Measurements from ENCODE around the gene ZNF74.
A peak's percentile ranks its signal among the peaks of the same experiment; 100 is the strongest.
"Not testable (repeated sequence)": the region's sequence is repeated elsewhere in the genome, so short reads cannot be mapped to it uniquely, and the experiment has no call there.

Gene ZNF74

DNA sequence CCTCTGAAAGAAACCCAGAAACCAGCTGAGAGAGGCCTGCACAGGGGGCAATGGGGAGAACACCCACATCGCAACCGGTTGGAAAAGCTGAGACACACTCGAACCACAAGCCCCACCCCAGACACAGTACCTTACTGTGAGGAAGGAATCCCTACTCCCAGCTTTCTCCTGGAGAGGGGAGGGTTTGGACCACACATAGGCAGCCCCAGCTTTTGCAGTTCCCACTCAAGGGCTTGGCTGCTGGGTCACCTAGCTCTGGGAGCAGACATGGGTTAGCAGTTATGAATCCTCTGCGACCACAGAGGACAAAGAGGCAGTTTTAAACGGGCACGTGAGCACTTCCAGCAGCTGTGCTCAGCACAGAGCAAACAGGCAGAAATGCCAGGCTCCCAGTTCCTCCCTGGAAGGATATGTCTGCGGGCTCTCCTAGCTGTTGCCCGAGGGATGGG is 21.5 kb upstream of the ZNF74 start:
- not testable (repeated sequence) for FAIRE-seq; DNase-seq (ENCODE audit: insufficient read length)

DNA sequence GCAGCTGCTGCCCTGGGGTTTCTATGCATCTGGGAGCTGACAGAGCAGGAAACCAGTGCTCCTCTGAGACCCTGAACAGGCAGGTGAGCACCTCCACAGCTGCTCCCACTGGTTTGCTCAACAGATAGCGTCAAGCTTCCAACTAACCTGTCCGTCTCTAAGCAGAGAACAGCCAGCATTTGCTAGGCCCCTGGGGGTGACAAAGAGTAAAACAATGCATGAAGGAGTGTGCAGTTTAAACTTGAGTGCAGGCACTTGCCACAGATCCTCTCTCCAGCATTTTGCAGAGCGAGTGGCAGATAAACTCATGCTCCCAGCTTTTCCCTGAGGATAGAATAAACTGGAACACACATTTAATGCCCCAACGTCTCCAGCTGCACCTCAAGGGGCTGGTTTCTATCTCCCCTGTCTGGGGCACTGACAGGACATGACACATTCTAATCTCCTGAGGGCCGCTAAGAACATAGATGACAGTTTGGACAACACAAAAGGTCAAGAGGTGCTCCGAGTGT is 20.7 kb upstream of the ZNF74 start:
- DNase-seq (ENCODE audit: insufficient read length); FAIRE-seq: not testable (repeated sequence)

DNA sequence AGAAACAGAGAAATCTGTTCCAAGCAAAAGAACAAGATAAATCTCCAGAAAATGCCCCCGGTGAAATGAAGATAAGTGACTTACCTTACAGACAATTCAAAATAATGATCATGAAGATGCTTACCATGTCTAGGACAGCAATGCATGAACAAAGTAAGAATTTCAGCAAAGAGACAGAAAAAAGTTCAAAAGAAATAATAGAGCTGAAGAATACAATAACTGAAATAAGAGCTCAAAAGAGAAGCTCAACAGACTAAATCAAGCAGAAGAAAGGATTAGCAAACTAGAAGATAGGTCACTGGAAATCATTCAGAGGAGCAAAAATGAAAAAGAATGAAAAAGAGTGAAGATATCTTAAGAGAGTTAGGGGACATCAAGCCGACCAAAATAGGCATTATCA is 19.8 kb upstream of the ZNF74 start:
- FAIRE-seq; DNase-seq (ENCODE audit: insufficient read length): not testable (repeated sequence)

DNA sequence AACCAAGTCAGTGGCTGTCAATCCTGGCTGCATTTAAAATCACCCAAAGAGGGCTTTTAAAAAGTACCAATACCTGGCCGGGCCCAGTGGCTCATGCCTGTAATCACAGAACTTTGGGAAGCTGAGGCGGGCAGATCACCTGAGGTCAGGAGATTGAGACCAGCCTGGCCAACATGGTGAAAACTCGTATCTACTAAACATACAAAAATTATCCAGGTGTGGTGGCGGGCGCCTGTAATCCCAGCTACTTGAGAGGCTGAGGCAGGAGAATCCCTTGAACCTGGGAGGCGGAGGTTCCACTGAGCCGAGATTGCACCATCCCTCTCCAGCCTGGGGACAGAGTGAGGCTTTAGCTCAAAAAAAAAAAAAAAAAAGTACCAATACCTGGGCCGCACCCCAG is 17.7 kb upstream of the ZNF74 start:
- DNase-seq (ENCODE audit: insufficient read length); FAIRE-seq: not testable (repeated sequence)

DNA sequence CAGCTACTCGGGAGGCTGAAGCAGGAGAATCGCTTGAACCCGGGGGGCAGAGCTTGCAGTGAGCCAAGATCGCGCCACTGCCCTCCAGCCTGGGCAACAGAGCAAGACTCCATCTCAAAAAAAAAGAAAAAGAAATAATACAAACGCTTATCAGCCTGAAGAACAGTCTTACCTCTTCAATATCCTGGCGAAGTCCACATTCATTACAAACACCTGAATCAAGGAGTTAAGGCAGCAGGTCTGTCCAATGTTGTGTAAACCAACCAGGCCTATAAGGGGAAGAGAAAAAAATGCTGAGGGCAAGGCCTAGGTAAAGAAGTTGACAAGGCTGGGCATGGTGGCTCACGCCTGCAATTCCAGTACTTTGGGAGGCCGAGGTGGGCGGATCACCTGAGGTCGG is 17.0 kb upstream of the ZNF74 start:
- FAIRE-seq; DNase-seq (ENCODE audit: insufficient read length): not testable (repeated sequence)

DNA sequence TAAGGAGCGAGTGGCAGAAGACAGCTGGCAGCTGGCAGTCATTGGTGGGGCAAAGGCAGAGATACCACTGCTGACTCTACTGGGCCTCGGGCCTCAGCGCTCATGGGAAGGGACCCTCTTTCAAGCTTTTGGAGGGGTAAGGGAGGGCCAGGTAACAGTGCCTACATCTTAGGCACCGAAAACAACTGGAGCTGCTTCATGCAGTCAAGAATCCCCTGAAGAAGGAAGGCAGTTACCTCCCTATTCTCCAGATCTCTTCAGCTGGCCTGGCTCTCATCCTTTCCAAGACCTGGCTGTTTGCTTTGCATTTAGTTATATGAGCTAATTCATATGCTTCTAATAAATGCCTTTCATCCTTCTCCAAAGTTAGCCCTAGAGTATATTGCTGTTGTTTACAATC is 15.8 kb upstream of the ZNF74 start:
- FAIRE-seq (no peak), DNase-seq (ENCODE audit: insufficient read length) (no peak)
- TF ChIP-seq POLR2A (IDR thresholded peaks at IDR 0.05; ENCODE audit: low read depth, low read length) (no peak), POLR2AphosphoS5 (IDR thresholded peaks at IDR 0.05; ENCODE audit: low read depth, low read length) (no peak), TAF1 (IDR thresholded peaks at IDR 0.05; ENCODE audit: borderline replicate concordance, low read depth, low read length) (no peak)

DNA sequence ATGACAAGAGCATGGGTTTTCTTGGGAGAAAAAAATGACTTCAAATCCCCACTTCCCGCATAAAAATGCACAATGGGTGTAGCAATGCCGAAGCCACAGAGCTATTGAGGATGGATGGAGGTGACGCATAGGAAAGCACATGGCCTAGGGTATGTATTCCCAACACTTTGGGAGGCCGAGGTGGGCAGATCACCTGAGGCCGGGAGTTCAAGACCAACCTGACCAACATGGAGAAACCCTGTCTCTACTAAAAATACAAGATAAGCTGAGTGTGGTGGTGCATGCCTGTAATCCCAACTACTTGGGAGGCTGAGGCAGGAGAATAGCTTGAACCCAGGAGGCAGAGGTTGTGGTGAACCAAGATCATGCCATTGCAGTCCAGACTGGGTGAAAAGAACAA is 15.3 kb upstream of the ZNF74 start:
- DNase-seq (ENCODE audit: insufficient read length); FAIRE-seq: not testable (repeated sequence)

DNA sequence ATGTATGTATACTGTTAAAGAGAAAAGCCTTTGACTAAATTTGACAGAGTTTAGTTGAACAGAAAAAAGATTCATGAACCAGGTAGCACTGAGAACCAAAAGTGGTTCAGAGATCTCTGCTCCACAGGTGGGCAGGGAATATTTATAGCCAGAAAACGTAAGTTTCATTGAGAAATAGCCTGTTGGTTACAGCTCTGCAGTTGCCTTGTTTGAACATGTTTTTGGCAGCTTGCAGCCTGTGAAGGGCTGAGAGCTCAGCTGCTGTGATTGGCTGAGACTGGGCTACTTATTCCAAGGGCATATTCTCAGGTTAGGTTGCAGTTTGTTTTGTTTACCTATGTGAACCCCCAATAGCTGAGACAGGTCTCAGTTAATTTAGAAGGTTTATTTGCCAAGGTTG is 13.5 kb upstream of the ZNF74 start:
- TF ChIP-seq POLR2AphosphoS5 (IDR thresholded peaks at IDR 0.05; ENCODE audit: low read depth, low read length) (no peak), TAF1 (IDR thresholded peaks at IDR 0.05; ENCODE audit: borderline replicate concordance, low read depth, low read length) (no peak), POLR2A (IDR thresholded peaks at IDR 0.05; ENCODE audit: low read depth, low read length) (no peak)
- FAIRE-seq, result no peak
- DNase-seq (ENCODE audit: insufficient read length), result no peak

DNA sequence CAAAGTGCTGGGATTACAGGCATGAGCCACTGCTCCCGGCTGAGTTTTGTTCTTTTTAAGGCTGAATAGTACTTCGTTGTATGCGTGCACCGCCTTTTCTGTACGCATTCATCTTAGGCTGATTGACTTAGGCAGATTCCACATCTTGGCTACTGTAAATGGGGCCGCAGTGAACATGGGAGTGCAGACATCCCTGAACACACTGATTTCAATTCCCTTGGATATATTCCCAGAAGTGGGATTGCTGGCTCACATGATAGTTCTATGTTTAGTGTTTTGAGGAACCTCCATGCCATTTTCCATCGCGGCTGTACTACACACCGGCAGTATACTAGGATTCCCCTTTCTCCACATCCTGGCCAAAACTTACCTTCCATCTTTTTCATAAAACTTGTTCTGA is 10.4 kb upstream of the ZNF74 start:
- no peak for TF ChIP-seq TAF1 (IDR thresholded peaks at IDR 0.05; ENCODE audit: borderline replicate concordance, low read depth, low read length)
- no peak for TF ChIP-seq POLR2A (IDR thresholded peaks at IDR 0.05; ENCODE audit: low read depth, low read length)
- FAIRE-seq, result peak; percentile 14
- DNase-seq (ENCODE audit: insufficient read length), result no peak

DNA sequence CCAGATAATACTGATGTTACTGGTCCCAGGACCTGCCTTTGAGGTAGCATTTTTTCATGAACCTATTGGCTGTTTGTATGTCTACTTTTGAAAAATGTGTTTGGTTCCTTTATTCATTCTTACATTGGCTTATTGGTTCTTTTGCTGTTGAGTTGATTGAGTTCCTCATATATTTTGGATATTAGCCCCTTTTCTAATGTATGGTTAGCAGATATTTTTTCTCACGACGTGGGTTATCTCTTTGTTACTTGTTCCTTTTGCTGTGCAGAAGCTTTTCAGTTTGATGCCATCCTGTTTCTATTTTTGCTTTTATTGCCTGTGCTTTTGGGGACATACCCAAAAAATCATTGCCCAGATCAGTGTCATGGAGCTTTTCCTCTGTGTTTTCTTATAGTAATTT is 9.8 kb upstream of the ZNF74 start:
- TF ChIP-seq TAF1 (IDR thresholded peaks at IDR 0.05; ENCODE audit: borderline replicate concordance, low read depth, low read length) (no peak), POLR2AphosphoS5 (IDR thresholded peaks at IDR 0.05; ENCODE audit: low read depth, low read length) (no peak), POLR2A (IDR thresholded peaks at IDR 0.05; ENCODE audit: low read depth, low read length) (no peak)
- DNase-seq (ENCODE audit: insufficient read length), result no peak
- FAIRE-seq, result no peak

DNA sequence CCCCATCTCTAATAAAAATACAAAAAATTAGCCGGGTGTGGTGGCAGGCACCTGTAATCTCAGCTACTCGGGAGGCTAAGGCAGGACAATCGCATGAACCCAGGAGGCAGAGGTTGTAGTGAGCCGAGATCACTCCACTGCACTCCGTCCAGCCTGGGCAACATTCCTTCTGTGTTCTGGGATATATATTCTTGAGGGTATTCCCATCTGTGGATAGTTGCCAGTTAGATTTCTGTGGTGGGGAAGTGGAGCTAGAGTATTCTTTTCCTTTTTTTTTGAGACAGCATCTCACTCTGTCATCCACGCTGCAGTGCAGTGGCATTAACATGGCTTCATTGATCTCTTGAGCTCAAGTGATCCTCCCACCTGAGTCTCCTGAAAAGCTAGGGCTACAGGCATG is 9.1 kb upstream of the ZNF74 start:
- DNase-seq (ENCODE audit: insufficient read length) (no peak), FAIRE-seq (no peak)
- no peak for TF ChIP-seq TAF1 (IDR thresholded peaks at IDR 0.05; ENCODE audit: borderline replicate concordance, low read depth, low read length)
- no peak for TF ChIP-seq POLR2A (IDR thresholded peaks at IDR 0.05; ENCODE audit: low read depth, low read length)
- no peak for TF ChIP-seq POLR2AphosphoS5 (IDR thresholded peaks at IDR 0.05; ENCODE audit: low read depth, low read length)

DNA sequence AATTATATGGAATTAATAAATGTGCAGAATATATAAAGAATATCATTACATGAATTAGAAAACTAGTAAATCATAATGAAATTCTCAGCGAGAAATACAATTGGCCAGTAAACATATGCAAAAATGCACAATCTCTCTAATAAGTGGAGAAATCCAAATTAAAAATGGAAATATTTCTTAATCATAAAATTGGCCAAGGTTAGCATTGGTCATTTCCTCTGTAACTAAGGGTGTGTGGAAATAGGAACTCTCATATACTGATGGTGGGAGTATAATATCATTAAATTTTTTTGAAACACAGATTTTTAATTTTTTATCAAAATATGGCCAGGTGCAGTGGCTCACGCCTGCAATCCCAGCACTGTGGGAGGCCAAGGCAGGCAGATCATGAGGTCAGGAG is 7.6 kb upstream of the ZNF74 start:
- TF ChIP-seq TAF1 (IDR thresholded peaks at IDR 0.05; ENCODE audit: borderline replicate concordance, low read depth, low read length), result no peak
- TF ChIP-seq POLR2AphosphoS5 (IDR thresholded peaks at IDR 0.05; ENCODE audit: low read depth, low read length), result no peak
- TF ChIP-seq POLR2A (IDR thresholded peaks at IDR 0.05; ENCODE audit: low read depth, low read length), result no peak
- DNase-seq (ENCODE audit: insufficient read length) (no peak), FAIRE-seq (no peak)

DNA sequence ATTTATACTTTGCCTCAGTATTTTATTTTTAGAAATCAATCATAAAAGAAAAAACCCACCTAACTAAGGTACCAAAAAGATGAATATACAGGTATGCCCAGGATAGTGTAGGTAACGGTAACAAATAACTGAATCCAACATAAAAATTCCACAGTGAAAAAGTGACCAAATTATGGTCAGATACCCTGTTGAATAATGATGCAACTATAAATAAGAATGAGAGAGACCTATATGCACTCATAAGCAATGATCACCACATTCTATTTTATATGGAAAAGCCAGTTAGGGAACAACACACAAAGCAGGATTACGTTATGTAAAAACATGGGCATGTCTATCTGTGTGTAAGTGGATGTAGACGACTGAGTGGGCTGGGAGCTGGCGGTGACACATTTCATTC is 7.0 kb upstream of the ZNF74 start:
- TF ChIP-seq POLR2AphosphoS5 (IDR thresholded peaks at IDR 0.05; ENCODE audit: low read depth, low read length) (no peak), POLR2A (IDR thresholded peaks at IDR 0.05; ENCODE audit: low read depth, low read length) (no peak), TAF1 (IDR thresholded peaks at IDR 0.05; ENCODE audit: borderline replicate concordance, low read depth, low read length) (no peak)
- FAIRE-seq (no peak), DNase-seq (ENCODE audit: insufficient read length) (no peak)

DNA sequence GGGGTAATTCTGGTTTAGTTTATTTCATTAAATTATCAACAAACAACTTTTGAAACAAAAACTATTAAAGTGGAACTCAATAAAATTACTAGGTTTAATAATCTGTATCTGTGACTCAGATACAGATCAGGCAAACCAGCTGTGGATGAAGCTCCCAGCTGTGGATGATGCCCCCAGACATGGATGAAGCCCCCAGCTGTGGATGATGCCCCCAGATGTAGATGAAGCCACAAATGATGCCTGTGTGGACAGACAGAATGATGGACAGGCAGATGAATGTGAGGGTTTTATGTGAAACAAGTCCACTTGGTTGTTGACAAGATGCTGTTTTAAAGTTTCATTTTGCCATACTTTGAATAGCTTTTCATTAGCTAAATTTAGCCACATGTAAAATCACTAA is 5.8 kb upstream of the ZNF74 start:
- no peak for FAIRE-seq
- no peak for DNase-seq (ENCODE audit: insufficient read length)
- no peak for TF ChIP-seq POLR2AphosphoS5 (IDR thresholded peaks at IDR 0.05; ENCODE audit: low read depth, low read length)
- TF ChIP-seq TAF1 (IDR thresholded peaks at IDR 0.05; ENCODE audit: borderline replicate concordance, low read depth, low read length), result no peak
- no peak for TF ChIP-seq POLR2A (IDR thresholded peaks at IDR 0.05; ENCODE audit: low read depth, low read length)

Data from GM12892 (cell line).